ENCODE results near the gene HESX1. TPM values are rescaled to one million over a fixed set of nuclear protein-coding genes. Genes with fewer than 3 reads are reported as not detected.

HESX1 gene
- total and polyA plus RNA-seq, 9 of the 15 experiments (the other 6 are each of a cell fraction or from before 2014, with no cell fraction given), result 0.16 to 1.2 (median 0.76) TPM

DNA sequence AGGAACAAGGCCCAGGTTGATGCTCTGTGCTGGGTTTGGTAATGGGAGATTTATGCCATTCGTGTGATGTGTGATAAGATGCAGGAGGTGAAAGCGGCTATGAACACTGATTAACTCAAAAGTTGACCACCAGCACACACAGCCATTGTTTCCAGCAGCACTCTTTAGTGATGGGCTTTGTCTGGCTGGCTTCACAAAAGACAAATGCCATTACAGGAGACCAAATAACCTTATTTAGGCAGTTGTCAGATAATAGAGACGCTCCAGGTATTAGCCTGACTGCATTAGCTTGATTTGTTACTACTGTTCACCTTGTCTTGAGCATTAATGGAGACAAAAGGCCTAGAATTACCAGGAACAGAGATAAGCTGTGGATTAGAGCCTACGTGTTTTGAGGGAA is 5.1 kb downstream of the HESX1 start:
- Histone ChIP-seq H3K4me2 (ENCODE audit: insufficient read depth, low read length) (no peak overlapping the region), H4K20me1 (replicated peaks; ENCODE audit: control insufficient read depth, insufficient read depth, low read length) (no peaks in the 10 kb centered on the region), H3K27ac (ENCODE audit: extremely low read depth, low read depth, low read length) (no peak overlapping the region), H3K4me1 (replicated peaks in 1 of 2; ENCODE audit: control insufficient read depth in 2 of 2, insufficient read depth in 2 of 2, low read length in 2 of 2) (no peaks in the 10 kb centered on the region; a peak in 2 of 5 replicates), H3K27me3 (ENCODE audit: control insufficient read depth in 2 of 2, insufficient read depth in 2 of 2, low read length in 2 of 2) (no peaks in the 10 kb centered on the region; a peak in 1 of 5 replicates), H3K36me3 (ENCODE audit: control insufficient read depth, insufficient read depth, low read length) (no peaks in the 10 kb centered on the region), H2AFZ (ENCODE audit: low read depth, low read length) (no peak overlapping the region), H3K9me1 (ENCODE audit: control insufficient read depth, insufficient read depth, low read length) (no peaks in the 10 kb centered on the region), H3K79me2 (ENCODE audit: control insufficient read depth, insufficient read depth, low read length) (no peaks in the 10 kb centered on the region), H3K9ac (ENCODE audit: insufficient read depth in 1 of 2, low read depth in 2 of 2, low read length in 2 of 2) (no peak overlapping the region), H3K4me3 (no peak overlapping the region), H3K9me3 (replicated peaks; ENCODE audit: control insufficient read depth, insufficient read depth, low read depth, low read length) (no peaks in the 10 kb centered on the region)
- POLR2A ChIA-PET, result no interaction called here
- in situ Hi-C loops (cut with MboI), result no loop called here
- no peak for ATAC-seq
- BruUV-seq (replicated peaks), result no TSS peak
- intact Hi-C loops (cut with micrococcal nuclease), result no loop called here
- CTCF ChIA-PET (ENCODE audit: low intra/inter-chr PET ratio), result no interaction called here
- no peak for FAIRE-seq
- DNase-seq (ENCODE audit: extremely low read depth in 1 of 4, low spot score in 3 of 4), result no peak
- TF ChIP-seq, protein P1, sequence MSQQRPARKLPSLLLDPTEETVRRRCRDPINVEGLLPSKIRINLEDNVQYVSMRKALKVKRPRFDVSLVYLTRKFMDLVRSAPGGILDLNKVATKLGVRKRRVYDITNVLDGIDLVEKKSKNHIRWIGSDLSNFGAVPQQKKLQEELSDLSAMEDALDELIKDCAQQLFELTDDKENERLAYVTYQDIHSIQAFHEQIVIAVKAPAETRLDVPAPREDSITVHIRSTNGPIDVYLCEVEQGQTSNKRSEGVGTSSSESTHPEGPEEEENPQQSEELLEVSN (IDR thresholded peaks at IDR 0.05; ENCODE audit: borderline replicate concordance in 1 of 2, extremely low read depth in 1 of 2, insufficient read depth in 1 of 2, insufficient read length in 1 of 2, low read depth in 1 of 2, low read length in 1 of 2, poor library complexity in 1 of 2, severe bottlenecking in 1 of 2), result no peak
- TF ChIP-seq ZEB2 (IDR thresholded peaks at IDR 0.05) (no peak), PML (IDR thresholded peaks at IDR 0.05; ENCODE audit: low read length) (no peak), ZNF23 (CRISPR knock-in tag; IDR thresholded peaks at IDR 0.05) (no peak)
- TF ChIP-seq, protein P2, sequence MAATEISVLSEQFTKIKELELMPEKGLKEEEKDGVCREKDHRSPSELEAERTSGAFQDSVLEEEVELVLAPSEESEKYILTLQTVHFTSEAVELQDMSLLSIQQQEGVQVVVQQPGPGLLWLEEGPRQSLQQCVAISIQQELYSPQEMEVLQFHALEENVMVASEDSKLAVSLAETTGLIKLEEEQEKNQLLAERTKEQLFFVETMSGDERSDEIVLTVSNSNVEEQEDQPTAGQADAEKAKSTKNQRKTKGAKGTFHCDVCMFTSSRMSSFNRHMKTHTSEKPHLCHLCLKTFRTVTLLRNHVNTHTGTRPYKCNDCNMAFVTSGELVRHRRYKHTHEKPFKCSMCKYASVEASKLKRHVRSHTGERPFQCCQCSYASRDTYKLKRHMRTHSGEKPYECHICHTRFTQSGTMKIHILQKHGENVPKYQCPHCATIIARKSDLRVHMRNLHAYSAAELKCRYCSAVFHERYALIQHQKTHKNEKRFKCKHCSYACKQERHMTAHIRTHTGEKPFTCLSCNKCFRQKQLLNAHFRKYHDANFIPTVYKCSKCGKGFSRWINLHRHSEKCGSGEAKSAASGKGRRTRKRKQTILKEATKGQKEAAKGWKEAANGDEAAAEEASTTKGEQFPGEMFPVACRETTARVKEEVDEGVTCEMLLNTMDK (IDR thresholded peaks at IDR 0.05; ENCODE audit: borderline replicate concordance, insufficient read depth, low read depth, low read length, poor library complexity, severe bottlenecking), result no peak
- WGBS (ENCODE audit: insufficient coverage, low coverage, missing lambda C conversion rate), result 9% methylated on average over 4 of the region's 4 CpGs
